CD14-positive monocyte (primary cell): ENCODE measurements around the gene LRRN2. TPM values are rescaled to one million over a fixed set of nuclear protein-coding genes. Genes with fewer than 3 reads are reported as not detected.

Experiments
- DNase-seq, 3 donors: peaks; one replicate each; pipeline ENCODE4 v3.0.0-alpha.2; 2011 to 2022
- H2AFZ ChIP-seq: 2 replicates; pipeline ENCODE4 v1.6.0; 2012; ENCODE audit warnings: mild to moderate bottlenecking, low read depth, low read length, inconsistent platforms; ENCODE audit not compliant: insufficient read depth, poor library complexity, severe bottlenecking
- H3K27ac ChIP-seq, 2 donors: 1 replicate in 1 of 2; 2 replicates in 1 of 2; pipeline ENCODE4 v1.5.1; 2012 to 2013; ENCODE audit warnings: low read length in 2 of 2, control low read depth in 1 of 2, inconsistent platforms in 1 of 2, low read depth in 1 of 2, mild to moderate bottlenecking in 1 of 2
- H3K27me3 ChIP-seq, 2 donors: one replicate each; pipeline versions ENCODE4 v1.6.0 to v1.6.1; 2011 to 2013; ENCODE audit warnings: low read length in 2 of 2; ENCODE audit not compliant: control insufficient read depth in 2 of 2, insufficient read depth in 2 of 2
- H3K36me3 ChIP-seq, 2 donors: replicated peaks in 1 of 2; 1 replicate in 1 of 2; 2 replicates in 1 of 2; pipeline versions ENCODE4 v1.5.1 to v1.6.1; 2012 to 2013; ENCODE audit warnings: low read length in 2 of 2, control low read depth in 1 of 2, inconsistent platforms in 1 of 2, mild to moderate bottlenecking in 1 of 2; ENCODE audit not compliant: insufficient read depth in 2 of 2, control insufficient read depth in 1 of 2
- H3K4me1 ChIP-seq, 2 donors: 1 replicate in 1 of 2; 2 replicates in 1 of 2; pipeline versions ENCODE4 v1.5.1 to v1.6.1; 2012 to 2013; ENCODE audit warnings: low read length in 2 of 2, control low read depth in 1 of 2, inconsistent platforms in 1 of 2, mild to moderate bottlenecking in 1 of 2, moderate library complexity in 1 of 2; ENCODE audit not compliant: insufficient read depth in 2 of 2, control insufficient read depth in 1 of 2
- H3K4me2 ChIP-seq: replicated peaks from 2 replicates; pipeline ENCODE3; 2012; ENCODE audit warnings: low read length, moderate library complexity, mild to moderate bottlenecking; ENCODE audit not compliant: poor library complexity, severe bottlenecking; ENCODE audit errors: extremely low read depth
- H3K4me3 ChIP-seq, 3 experiments: fragments of 200-600 bp in 1 of 3; sonication (generic) in 1 of 3; replicated peaks in 1 of 3; 1 replicate in 2 of 3; 2 replicates in 1 of 3; pipeline ENCODE4 v1.5.1; 2011 to 2013; ENCODE audit warnings: low read length in 3 of 3, mild to moderate bottlenecking in 3 of 3, control low read depth in 2 of 3, low read depth in 2 of 3, inconsistent platforms in 1 of 3, moderate library complexity in 1 of 3
- H3K79me2 ChIP-seq: 2 replicates; pipeline ENCODE4 v1.6.0; 2012; ENCODE audit warnings: mild to moderate bottlenecking, control low read depth, inconsistent platforms, low read length, moderate library complexity; ENCODE audit not compliant: insufficient read depth
- H3K9ac ChIP-seq: 2 replicates; pipeline ENCODE4 v1.6.0; 2017; ENCODE audit warnings: low read length, mild to moderate bottlenecking; ENCODE audit not compliant: insufficient read depth, poor library complexity, severe bottlenecking
- H3K9me3 ChIP-seq, 2 donors: replicated peaks in 1 of 2; 1 replicate in 1 of 2; 2 replicates in 1 of 2; pipeline versions ENCODE4 v1.5.1 to v1.6.1; 2012 to 2013; ENCODE audit warnings: low read length in 2 of 2, control low read depth in 1 of 2; ENCODE audit not compliant: control insufficient read depth in 1 of 2, insufficient read depth in 1 of 2
- H4K20me1 ChIP-seq: 2 replicates; pipeline ENCODE4 v1.6.0; 2012; ENCODE audit warnings: mild to moderate bottlenecking, low read length, control low read depth, moderate library complexity; ENCODE audit not compliant: insufficient read depth
- H3K27ac Mint-ChIP-seq, 7 donors: one replicate each; pipeline ENCODE4 v1.8.0; 2020; ENCODE audit warnings: mild to moderate bottlenecking in 7 of 7, mixed read lengths in 7 of 7, moderate library complexity in 6 of 7, inconsistent platforms in 2 of 7
- H3K27me3 Mint-ChIP-seq, 3 donors: one replicate each; pipeline ENCODE4 v1.8.0; 2021 to 2022; ENCODE audit warnings: low read depth in 3 of 3, mild to moderate bottlenecking in 3 of 3, mixed read lengths in 3 of 3, moderate library complexity in 3 of 3, inconsistent platforms in 1 of 3
- H3K36me3 Mint-ChIP-seq, 2 donors: one replicate each; pipeline ENCODE4 v1.8.0; 2020; ENCODE audit warnings: mixed read lengths in 2 of 2, inconsistent platforms in 1 of 2, mild to moderate bottlenecking in 1 of 2
- H3K4me1 Mint-ChIP-seq: one replicate; pipeline ENCODE4 v1.8.0; 2020; ENCODE audit warnings: mild to moderate bottlenecking, mixed read lengths
- H3K4me3 Mint-ChIP-seq, 2 donors: one replicate each; pipeline ENCODE4 v1.8.0; 2020; ENCODE audit warnings: mild to moderate bottlenecking in 2 of 2, mixed read lengths in 2 of 2, moderate library complexity in 1 of 2
- H3K9me3 Mint-ChIP-seq, 7 donors: one replicate each; pipeline ENCODE4 v1.8.0; 2020 to 2022; ENCODE audit warnings: mixed read lengths in 7 of 7, mild to moderate bottlenecking in 6 of 7, moderate library complexity in 6 of 7, inconsistent platforms in 2 of 7
- CTCF ChIP-seq: fragments of 200-600 bp; IDR thresholded peaks from one replicate; pipeline ENCODE4 v1.8.0; 2022; ENCODE audit warnings: antibody characterized with exemption, mild to moderate bottlenecking
- WGBS: methylation state at CpG from one replicate; pipeline ENCODE4 v1.1.5; 2013; ENCODE audit warnings: missing lambda C conversion rate; ENCODE audit not compliant: insufficient coverage; 5-methylcytosine and 5-hydroxymethylcytosine counted together
- intact Hi-C, 2 donors: fragments of 100-400 bp; cut with micrococcal nuclease; formaldehyde crosslinking; loops; one replicate each; pipeline versions ENCODE4 v1.15.0 to v1.15.1; 2023
- polyA plus RNA-seq, 3 donors: library from polyadenylated mRNA; depleted of rRNA in 1 of 3; unstranded in 2 of 3; stranded (reverse) in 1 of 3; fragments of 300-500 nt in 2 of 3; fragments of >200 nt in 1 of 3; fragmentation: Illumina TruSeq in 2 of 3; gene quantifications; 1 replicate in 2 of 3; 2 replicates in 1 of 3; pipeline ENCODE4 v1.2.3, GENCODE V29; 2012 to 2021

The LRRN2 gene
- polyA plus RNA-seq, 3 donors = not detected

DNA sequence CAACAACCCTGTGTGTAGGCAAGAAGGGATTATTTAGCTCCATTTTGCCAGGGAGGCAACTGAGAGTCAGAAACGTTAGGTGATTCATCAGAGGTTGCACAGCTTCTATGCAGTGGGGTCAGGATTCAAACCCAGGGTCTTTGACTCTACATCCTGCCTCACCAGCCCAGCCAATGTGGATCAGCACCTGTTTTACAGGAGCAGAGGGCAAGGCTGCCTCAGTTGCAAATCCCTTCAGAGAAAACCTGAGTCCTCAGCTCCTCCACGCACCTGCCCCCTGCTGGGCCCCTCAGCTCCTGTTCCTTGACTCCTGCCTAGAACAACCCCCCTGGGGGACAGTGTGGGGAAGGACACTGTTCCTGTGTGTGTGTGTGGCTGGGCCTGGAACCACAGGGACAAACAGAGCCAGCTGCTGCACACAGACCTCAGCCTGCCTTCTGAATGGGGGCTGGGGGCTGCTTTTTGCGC lies 61.6 kb downstream of the LRRN2 start:
- Mint-ChIP-seq H3K4me3 (no peak overlapping the region), H3K4me1 (no peaks in the 10 kb centered on the region), H3K36me3 (no peaks in the 10 kb centered on the region), H3K27me3 (peaks cover 1 to 8% (median 2%) of the 10 kb centered on the region in 3 donors), H3K9me3 (peaks cover 0 to 8% (median 6%) of the 10 kb centered on the region in 7 donors), H3K27ac (no peak overlapping the region)
- WGBS = 75% methylated on average over 3 of the region's 3 CpGs
- no peaks in the 10 kb centered on the region for H3K4me1 ChIP-seq
- no peak overlapping the region for H3K9ac ChIP-seq
- TF ChIP-seq CTCF = no peak
- peaks cover 0 to 6% of the 10 kb centered on the region in 2 donors for H3K9me3 ChIP-seq
- H3K36me3 ChIP-seq = no peaks in the 10 kb centered on the region
- H3K27ac ChIP-seq = no peak overlapping the region
- H4K20me1 ChIP-seq = no peaks in the 10 kb centered on the region
- no peaks in the 10 kb centered on the region for H3K79me2 ChIP-seq
- H3K4me3 ChIP-seq = no peak overlapping the region
- intact Hi-C loops = no loop called here
- H3K27me3 ChIP-seq = no peaks in the 10 kb centered on the region
- DNase-seq = no peak
- no peak overlapping the region for H2AFZ ChIP-seq
- no peak overlapping the region for H3K4me2 ChIP-seq

DNA sequence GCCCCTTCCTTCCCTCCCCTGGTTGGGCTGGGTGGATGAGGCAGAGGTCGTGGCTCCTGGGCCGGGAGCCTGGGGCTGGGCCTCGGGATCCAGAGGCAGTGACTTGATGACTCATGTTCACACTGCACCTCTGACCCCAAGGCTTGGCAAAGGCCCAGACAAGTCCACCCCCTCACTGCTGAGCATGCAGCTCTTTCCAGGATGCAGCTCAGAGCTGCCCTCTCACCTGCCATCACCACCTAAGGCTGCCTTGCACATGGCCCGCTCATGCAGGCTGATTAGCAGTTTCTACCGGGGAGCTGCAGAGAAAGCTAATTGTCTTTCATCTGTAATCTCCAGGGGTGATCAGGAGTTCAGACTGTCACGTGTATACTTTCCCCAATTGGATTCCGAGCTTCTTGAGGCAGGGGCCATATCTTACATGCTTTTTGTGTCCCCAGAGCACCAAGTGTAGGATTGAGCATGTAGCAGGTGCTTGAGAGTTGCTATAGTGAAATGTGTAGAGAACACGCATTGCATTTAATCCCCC lies 62.1 kb downstream of the LRRN2 start:
- Histone ChIP-seq H3K27me3 (no peaks in the 10 kb centered on the region), H3K4me2 (no peak overlapping the region), H3K27ac (no peak overlapping the region), H3K79me2 (no peaks in the 10 kb centered on the region), H3K36me3 (no peaks in the 10 kb centered on the region), H4K20me1 (no peaks in the 10 kb centered on the region), H3K4me3 (no peak overlapping the region), H2AFZ (no peak overlapping the region), H3K9ac (no peak overlapping the region), H3K4me1 (no peaks in the 10 kb centered on the region), H3K9me3 (peaks cover 0 to 2% of the 10 kb centered on the region in 2 donors)
- Mint-ChIP-seq H3K9me3 (peaks cover 0 to 3% (median 2%) of the 10 kb centered on the region in 7 donors), H3K4me3 (no peak overlapping the region), H3K27ac (no peak overlapping the region), H3K4me1 (no peaks in the 10 kb centered on the region), H3K27me3 (peaks cover 1 to 5% (median 2%) of the 10 kb centered on the region in 3 donors), H3K36me3 (no peaks in the 10 kb centered on the region)
- intact Hi-C loops = no loop called here
- 45% methylated on average over 4 of the region's 8 CpGs for WGBS
- TF ChIP-seq CTCF = no peak
- DNase-seq = no peak
